Heart left ventricle (tissue), 16 donors: Measurements from ENCODE around the gene DBH. TPM values are rescaled to one million over a fixed set of nuclear protein-coding genes. Genes with fewer than 3 reads are reported as not detected.
A peak's percentile ranks its signal among the peaks of the same experiment; 100 is the strongest.

Experiments
- ATAC-seq, 4 donors: fragments of 200-7000 bp; cut with Tn5 transposase; one replicate each; pipeline ENCODE4 v1.9.1; 2020 to 2022; ENCODE audit warnings: moderate library complexity in 4 of 4, mild to moderate bottlenecking in 3 of 4, moderate number of reproducible peaks in 1 of 4
- DNase-seq, 5 donors: peaks; one replicate each; pipeline ENCODE4 v3.0.0-alpha.2; 2020
- H3K27ac ChIP-seq, 12 donors: fragments of 200-600 bp; sonication (generic) in 4 of 12; one replicate each; pipeline versions ENCODE4 v1.5.0 to v1.8.0; 2016 to 2022; ENCODE audit warnings: mild to moderate bottlenecking in 2 of 12
- H3K27me3 ChIP-seq, 9 donors: fragments of 200-600 bp; sonication (generic) in 2 of 9; one replicate each; pipeline versions ENCODE4 v1.5.1 to v1.8.0; 2016 to 2022; ENCODE audit warnings: mild to moderate bottlenecking in 3 of 9
- H3K36me3 ChIP-seq, 9 donors: fragments of 200-600 bp; sonication (generic) in 2 of 9; one replicate each; pipeline versions ENCODE4 v1.5.0 to v1.8.0; 2018 to 2022; ENCODE audit warnings: mild to moderate bottlenecking in 2 of 9
- H3K4me1 ChIP-seq, 12 donors: fragments of 200-600 bp; sonication (generic) in 4 of 12; one replicate each; pipeline versions ENCODE4 v1.5.0 to v1.8.0; 2016 to 2022; ENCODE audit warnings: mild to moderate bottlenecking in 3 of 12
- H3K4me3 ChIP-seq, 12 donors: fragments of 200-600 bp; sonication (generic) in 4 of 12; one replicate each; pipeline versions ENCODE4 v1.5.0 to v1.8.0; 2017 to 2022; ENCODE audit warnings: mild to moderate bottlenecking in 9 of 12, moderate library complexity in 4 of 12
- H3K9me3 ChIP-seq, 12 donors: fragments of 200-600 bp; sonication (generic) in 4 of 12; one replicate each; pipeline versions ENCODE4 v1.5.0 to v1.8.0; 2016 to 2022; ENCODE audit warnings: mild to moderate bottlenecking in 1 of 12
- CTCF ChIP-seq, 12 donors: fragments of 200-600 bp; sonication (generic) in 4 of 12; IDR thresholded peaks; one replicate each; pipeline versions ENCODE4 v1.5.0 to v1.8.0; 2018 to 2022; ENCODE audit warnings: antibody characterized with exemption in 12 of 12, mild to moderate bottlenecking in 5 of 12
- POLR2A ChIP-seq, 2 donors: fragments of 450-650 bp; IDR thresholded peaks; one replicate each; pipeline ENCODE4 v1.6.1; 2017; ENCODE audit warnings: antibody characterized with exemption in 2 of 2, mild to moderate bottlenecking in 2 of 2, moderate library complexity in 2 of 2
- WGBS, 4 donors: extraction: QIAGEN DNeasy Blood & Tissue Kit in 2 of 4; methylation state at CpG; one replicate each; pipeline versions ENCODE4 v1.1.5 to v1.1.7; 2013 to 2018; 5-methylcytosine and 5-hydroxymethylcytosine counted together
- intact Hi-C, 10 donors: fragments of 100-400 bp; cut with DNase I; formaldehyde crosslinking; loops; one replicate each; pipeline versions ENCODE4 v1.11.1 to v1.14.2; 2022
- polyA plus RNA-seq, 2 donors: library from polyadenylated mRNA; stranded (reverse); fragments of 200-250 nt; gene quantifications; one replicate each; pipeline ENCODE4 v1.2.3, GENCODE V29; 2013
- total RNA-seq, 9 donors: library from RNA; depleted of rRNA in 2 of 9; stranded (reverse); fragments of >200 nt in 2 of 9; fragmentation: NEBNext Ultra II Directional in 3 of 9; extraction: Animal tissue kit (Norgen Biotek cat#: 25700) in 3 of 9; gene quantifications; one replicate each; pipeline versions ENCODE4 v1.1.0 to v1.2.4, GENCODE V29; 2016 to 2023
- donor health status: ischemic (EF 13 %, LVEDD 7.1; RV severe dilation, severe dysfunction).
- donor health status: healthy with polysubstance abuse.
- donor health status: DM: no; HTN: yes; CAD: no.
- donor health status: DM: no; HTN: no; CAD: no.
- donor health status: ischemic (EF 25% LVEDD 6.9; RV normal size, moderate dysfunction).
- donor health status: ischemic (EF 25% LVEDD 5.7; RV mildly dilated, moderate dysfunction).
- donor health status: healthy.
- donor health status: DM: yes; HTN: yes; CAD: no.
- donor health status: ischemic (EF 35%, LVEDD 5.7; RV mildly dilated, moderate dysfunction).
- donor health status: nonischemic (EF 11% LVEDD 7.7; RV severe dilation, severe dysfunction).
- donor health status: DM: yes; HTN: yes; CAD: no.
- donor health status: PGD.
- donor health status: ischemic (EF 29% LVEDD 5.4; RV normal size, mild dysfunction).
- donor health status: nonischemic (EF 23%, LVEDD 6.1; RV moderate dilation, normal function).

The DBH gene
- total and polyA plus RNA-seq, 11 donors, result 0.06 to 0.08 TPM; not detected in 9

- no peaks in the 10 kb centered on the region for H3K4me1 ChIP-seq
- no peak overlapping the region for H3K4me3 ChIP-seq
- TF ChIP-seq POLR2A (IDR thresholded peaks at IDR 0.05) (no peak), CTCF (IDR thresholded peaks at IDR 0.05) (no peak)
- ATAC-seq, result no peak
- WGBS, 4 donors, result 89 to 93% (median 92%) methylated on average over 6 to 7 of the region's 7 CpGs
- peaks cover 0 to 5% (median 0%) of the 10 kb centered on the region in 9 donors for H3K27me3 ChIP-seq
- DNase-seq, result no peak
- no peaks in the 10 kb centered on the region for H3K36me3 ChIP-seq
- no peaks in the 10 kb centered on the region for H3K9me3 ChIP-seq
- intact Hi-C loops, result no loop called here
- H3K27ac ChIP-seq, result no peak overlapping the region
Measured at GRCh38 chr9:133640160-133640559, 4.0 kb downstream of the DBH start.

GRCh38 chr9:133640580-133641395, 4.6 kb downstream of the DBH start:
- intact Hi-C loops, result no loop called here
- TF ChIP-seq POLR2A (IDR thresholded peaks at IDR 0.05) (no peak), CTCF (IDR thresholded peaks at IDR 0.05) (no peak)
- Histone ChIP-seq H3K4me1 (no peaks in the 10 kb centered on the region), H3K4me3 (no peak overlapping the region), H3K27me3 (peaks cover 0 to 6% (median 0%) of the 10 kb centered on the region in 9 donors), H3K9me3 (no peaks in the 10 kb centered on the region), H3K36me3 (no peaks in the 10 kb centered on the region), H3K27ac (no peak overlapping the region)
- no peak for DNase-seq
- WGBS, 4 donors, result 81 to 90% (median 84%) methylated on average over 13 of the region's 13 CpGs
- no peak for ATAC-seq

- peaks cover 0 to 9% (median 0%) of the 10 kb centered on the region in 9 donors for H3K27me3 ChIP-seq
- no peak for TF ChIP-seq CTCF (IDR thresholded peaks at IDR 0.05)
- TF ChIP-seq POLR2A (IDR thresholded peaks at IDR 0.05), result no peak
- peak in 1 of 4 donors; percentile 10 for ATAC-seq
- WGBS, 4 donors, result 84 to 93% (median 88%) methylated on average over 5 to 7 of the region's 7 CpGs
- H3K36me3 ChIP-seq, result no peaks in the 10 kb centered on the region
- intact Hi-C loops, result no loop called here
- no peaks in the 10 kb centered on the region for H3K9me3 ChIP-seq
- no peak overlapping the region for H3K27ac ChIP-seq
- no peak for DNase-seq
- no peak overlapping the region for H3K4me3 ChIP-seq
- H3K4me1 ChIP-seq, result no peaks in the 10 kb centered on the region
Measured at GRCh38 chr9:133641396-133641655, 5.2 kb downstream of the DBH start.

- ATAC-seq, result no peak
- 89 to 94% (median 90%) methylated on average over 8 to 25 of the region's 25 CpGs for whole genome bisulfite sequencing, 4 donors
- H3K9me3 ChIP-seq, result no peaks in the 10 kb centered on the region
- H3K27me3 ChIP-seq, result peaks cover 0 to 9% (median 0%) of the 10 kb centered on the region in 9 donors
- H3K4me1 ChIP-seq, result no peaks in the 10 kb centered on the region
- H3K27ac ChIP-seq, result no peak overlapping the region
- H3K4me3 ChIP-seq, result no peak overlapping the region
- DNase-seq, result no peak
- intact Hi-C loops, result no loop called here
- TF ChIP-seq CTCF (IDR thresholded peaks at IDR 0.05) (no peak), POLR2A (IDR thresholded peaks at IDR 0.05) (no peak)
- no peaks in the 10 kb centered on the region for H3K36me3 ChIP-seq
Measured at GRCh38 chr9:133641861-133642595, 5.9 kb downstream of the DBH start.
